Measurements from ENCODE around the gene L3HYPDH. TPM values are rescaled to one million over a fixed set of nuclear protein-coding genes. Genes with fewer than 3 reads are reported as not detected.

The L3HYPDH gene
- total and polyA plus RNA-seq, 2 of the 13 experiments (the other 11 are each of a cell fraction or from before 2014, with no cell fraction given): 30.5 to 36.6 TPM

DNA sequence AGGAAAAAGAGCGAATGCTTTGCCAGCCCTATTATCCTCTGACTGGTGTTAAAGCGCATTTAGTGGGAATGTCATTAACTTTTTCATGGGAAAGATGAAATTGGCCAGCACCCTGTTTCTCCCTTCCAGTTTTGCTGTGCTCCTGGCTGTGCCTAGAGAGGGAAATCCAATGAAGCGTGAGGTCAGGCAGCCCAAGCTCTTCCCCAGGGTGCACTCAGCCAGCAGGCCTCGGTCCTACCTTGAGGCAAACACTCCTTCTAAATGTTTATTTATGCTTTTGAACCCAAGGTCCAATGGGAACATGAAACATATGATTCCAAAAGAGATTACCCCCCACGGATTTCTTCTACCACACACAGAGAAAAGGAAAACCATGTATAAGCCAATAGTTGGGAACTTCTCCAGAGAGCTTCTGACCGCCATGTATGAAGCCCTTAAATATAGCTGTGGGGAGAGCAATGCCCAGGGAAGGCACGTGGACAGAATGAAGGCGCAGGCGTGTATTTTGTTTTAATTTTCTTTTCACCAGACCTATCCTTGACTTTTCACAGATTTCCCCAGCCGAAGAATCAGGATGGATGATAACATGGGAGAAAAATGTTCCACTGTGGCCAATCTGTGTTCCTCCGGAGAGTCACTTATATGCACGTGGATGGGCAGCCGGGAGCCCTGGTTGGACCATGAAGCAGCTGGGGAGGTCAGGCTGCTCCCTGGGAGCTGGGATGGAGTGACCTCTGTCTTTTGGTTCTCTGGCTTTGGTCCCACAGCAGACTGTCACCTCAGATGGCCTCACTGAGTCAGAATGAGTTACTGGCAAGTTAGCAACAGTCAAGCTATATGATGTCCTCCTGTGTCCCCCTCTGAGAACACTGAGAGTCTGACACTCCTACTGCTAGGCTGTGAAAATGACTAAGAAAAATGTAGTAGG, 56.3 kb downstream of the L3HYPDH start (continued):
- TF ChIP-seq, protein P1, sequence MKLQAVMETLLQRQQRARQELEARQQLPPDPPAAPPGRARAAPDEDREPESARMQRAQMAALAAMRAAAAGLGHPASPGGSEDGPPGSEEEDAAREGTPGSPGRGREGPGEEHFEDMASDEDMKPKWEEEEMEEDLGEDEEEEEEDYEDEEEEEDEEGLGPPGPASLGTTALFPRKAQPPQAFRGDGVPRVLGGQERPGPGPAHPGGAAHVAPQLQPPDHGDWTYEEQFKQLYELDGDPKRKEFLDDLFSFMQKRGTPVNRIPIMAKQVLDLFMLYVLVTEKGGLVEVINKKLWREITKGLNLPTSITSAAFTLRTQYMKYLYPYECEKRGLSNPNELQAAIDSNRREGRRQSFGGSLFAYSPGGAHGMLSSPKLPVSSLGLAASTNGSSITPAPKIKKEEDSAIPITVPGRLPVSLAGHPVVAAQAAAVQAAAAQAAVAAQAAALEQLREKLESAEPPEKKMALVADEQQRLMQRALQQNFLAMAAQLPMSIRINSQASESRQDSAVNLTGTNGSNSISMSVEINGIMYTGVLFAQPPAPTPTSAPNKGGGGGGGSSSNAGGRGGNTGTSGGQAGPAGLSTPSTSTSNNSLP (IDR thresholded peaks at IDR 0.05; ENCODE audit: low read depth, low read length): no peak
- no peak for TF ChIP-seq SKI (IDR thresholded peaks at IDR 0.05; ENCODE audit: partially characterized antibody)

DNA sequence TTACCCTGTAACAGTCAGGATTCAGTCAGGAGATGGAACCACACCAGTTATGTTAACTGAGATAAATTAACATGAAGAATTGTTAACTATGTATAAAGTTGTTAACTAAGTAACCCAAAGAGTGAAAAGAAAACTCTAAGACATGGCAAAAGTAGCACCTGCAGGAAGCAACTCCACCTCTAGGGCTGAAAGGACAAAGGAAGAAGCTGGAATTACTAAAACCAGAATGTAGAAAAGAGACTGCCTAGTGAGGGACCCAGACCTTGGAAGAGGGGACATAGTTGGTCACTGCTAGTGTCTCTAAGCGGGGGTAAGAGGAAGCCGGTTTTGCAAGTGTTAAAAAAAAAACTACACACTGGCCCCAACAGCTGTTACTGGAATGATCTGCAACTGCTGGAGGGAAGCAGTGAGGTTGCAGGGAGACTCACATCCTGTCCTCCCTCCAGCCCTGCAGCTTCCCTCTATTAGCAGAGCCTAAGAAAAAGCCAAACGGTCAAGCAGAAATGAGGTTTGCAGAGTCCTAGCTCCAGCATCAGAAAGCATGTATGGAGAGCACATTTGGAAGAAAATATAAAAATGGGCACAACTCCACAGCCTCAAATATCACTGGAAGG, 58.8 kb downstream of the L3HYPDH start:
- in situ Hi-C loops (cut with HindIII; ENCODE audit: extremely low pct_ligation_motif_present, low pct_unique_long_range_greater_than_20kb): no loop called here
- BruUV-seq (replicated peaks): no TSS peak
- no peak for FAIRE-seq
- Histone ChIP-seq H3K36me3 (replicated peaks in 1 of 2; ENCODE audit: control insufficient read depth in 1 of 2, insufficient read depth in 2 of 2, low read length in 2 of 2) (no peaks in the 10 kb centered on the region), H3K9me3 (ENCODE audit: low read length) (no peaks in the 10 kb centered on the region), H3K9ac (ENCODE audit: insufficient read depth, low read depth, low read length) (no peak overlapping the region), H3K27ac (ENCODE audit: extremely low read length, insufficient read depth, low read length) (no peak overlapping the region), H3K4me1 (ENCODE audit: insufficient read depth, low read length) (no peaks in the 10 kb centered on the region), H4K20me1 (ENCODE audit: insufficient read depth, low read length) (no peaks in the 10 kb centered on the region), H3K79me2 (ENCODE audit: insufficient read depth, low read length) (no peaks in the 10 kb centered on the region), H3K27me3 (ENCODE audit: control insufficient read depth in 1 of 2, insufficient read depth in 2 of 2, low read length in 2 of 2) (no peaks in the 10 kb centered on the region), H2AFZ (ENCODE audit: low read length) (no peak overlapping the region), H3K4me2 (ENCODE audit: low read depth, low read length) (no peak overlapping the region), H3K4me3 (replicated peaks in 1 of 3; ENCODE audit: insufficient read depth in 1 of 3, low read depth in 2 of 3, low read length in 3 of 3) (no peak overlapping the region)
- no peak for DNase-seq (ENCODE audit: low spot score)
- POLR2A ChIA-PET: no interaction called here
- TF ChIP-seq SRSF4 (IDR thresholded peaks at IDR 0.05; ENCODE audit: low read depth, low read length, poor library complexity, severe bottlenecking) (no peak), TRIM24 (CRISPR knock-in tag; IDR thresholded peaks at IDR 0.05) (no peak), ZNF33B (CRISPR knock-in tag; IDR thresholded peaks at IDR 0.05) (no peak), SRY (CRISPR knock-in tag; IDR thresholded peaks at IDR 0.05) (no peak), ATAD3A (CRISPR knock-in tag; IDR thresholded peaks at IDR 0.05) (no peak), MIER2 (CRISPR knock-in tag; IDR thresholded peaks at IDR 0.05) (no peak)
- WGBS (ENCODE audit: low lambda C conversion rate): 89% methylated on average over 3 of the region's 3 CpGs
- CTCF ChIA-PET (ENCODE audit: low intra/inter-chr PET ratio, low total read pairs): no interaction called here
- intact Hi-C loops (cut with micrococcal nuclease; ENCODE audit: unreplicated experiment): no loop called here
- ATAC-seq: no peak
